SK-MEL-5 (cell line): ENCODE results near the gene DNAH8. TPM values are rescaled to one million over a fixed set of nuclear protein-coding genes. Genes with fewer than 3 reads are reported as not detected.

Experiments used
- DNase-seq: peaks from one replicate; pipeline ENCODE4 v3.0.0-alpha.2; 2016; ENCODE audit warnings: low read depth, low spot score
- in situ Hi-C: cut with HindIII; loops from 2 replicates; pipeline ENCODE4 v1.10.0; 2016; ENCODE audit warnings: low sequenced_read_pairs, high pct_unique_total_duplicates, low pct_unique_long_range_greater_than_20kb
- total RNA-seq: library from RNA; depleted of rRNA; stranded (reverse); fragments of >200 nt; shearing (Covaris generic); gene quantifications from 2 replicates; pipeline ENCODE4 v1.2.3, GENCODE V29; 2014

Gene DNAH8
- total RNA-seq, 1 experiment from 2014 or later: under 0.01 TPM

DNA sequence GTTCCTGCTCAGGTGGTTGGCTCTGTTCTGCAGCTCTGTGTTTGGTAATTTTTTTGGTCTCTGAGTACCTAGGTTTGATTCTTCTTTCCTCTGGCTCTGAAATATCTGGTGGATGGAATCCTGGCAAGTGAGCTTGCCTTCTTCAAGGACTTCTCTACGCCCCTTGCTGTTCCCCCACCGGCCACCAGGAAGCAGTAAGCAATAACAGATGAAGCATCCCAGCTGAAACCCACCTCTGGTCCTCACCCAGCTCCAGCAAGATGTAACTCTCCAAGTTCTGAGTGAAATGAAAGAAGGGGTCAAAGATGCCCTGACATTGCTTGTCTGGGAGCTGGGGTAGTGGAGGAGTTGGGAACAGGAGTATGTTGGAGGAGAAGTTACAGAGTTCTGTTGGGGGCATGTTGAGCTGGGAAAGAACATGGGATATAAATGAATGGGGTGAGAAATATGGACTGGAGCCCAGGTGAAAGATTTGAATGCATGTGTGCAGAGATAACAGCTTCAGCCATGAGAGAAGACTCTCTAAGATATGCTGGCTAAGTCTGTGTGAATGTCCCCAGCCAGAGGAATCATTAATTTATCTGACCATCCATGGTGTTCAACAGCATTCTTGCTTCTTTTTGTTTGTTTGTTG lies 282.1 kb downstream of the DNAH8 start:
- DNase-seq: peak; percentile 57
- in situ Hi-C loops: no loop called here

- in situ Hi-C loops: no loop called here
- peak; percentile 41 for DNase-seq
Observed at GRCh38 chr6:39003072-39003471, 288.0 kb downstream of the DNAH8 start.

- no peak for DNase-seq
- in situ Hi-C loops: no loop called here
Observed at GRCh38 chr6:39003492-39003891, 288.4 kb downstream of the DNAH8 start.

GRCh38 chr6:39004801-39005200 lies 289.7 kb downstream of the DNAH8 start:
- in situ Hi-C loops: no loop called here
- no peak for DNase-seq

DNA sequence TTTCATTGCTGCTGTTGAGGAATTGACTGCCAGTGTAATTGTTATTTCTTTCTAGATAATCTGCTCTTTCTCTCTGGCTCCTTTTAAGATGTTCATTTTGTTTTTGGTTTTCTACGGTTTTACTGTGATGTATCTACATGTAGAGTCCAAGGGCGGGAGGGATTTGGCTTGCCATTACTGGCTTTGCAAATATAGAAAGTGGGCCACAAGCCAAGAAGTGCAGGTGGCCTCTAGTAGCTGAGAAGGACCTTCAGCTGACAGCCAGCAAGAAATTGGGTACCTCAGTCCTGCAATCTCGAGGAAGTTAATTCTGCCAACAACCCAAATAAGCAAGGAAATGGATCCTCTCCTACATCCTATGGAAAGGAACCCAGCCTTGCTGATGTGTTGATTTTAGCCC lies 290.7 kb downstream of the DNAH8 start:
- in situ Hi-C loops: no loop called here

GRCh38 chr6:39007575-39007974 lies 292.5 kb downstream of the DNAH8 start:
- no peak for DNase-seq
- in situ Hi-C loops: no loop called here

More for the DNA sequence above, 290.7 kb downstream of the DNAH8 start:
- DNase-seq: no peak

DNA sequence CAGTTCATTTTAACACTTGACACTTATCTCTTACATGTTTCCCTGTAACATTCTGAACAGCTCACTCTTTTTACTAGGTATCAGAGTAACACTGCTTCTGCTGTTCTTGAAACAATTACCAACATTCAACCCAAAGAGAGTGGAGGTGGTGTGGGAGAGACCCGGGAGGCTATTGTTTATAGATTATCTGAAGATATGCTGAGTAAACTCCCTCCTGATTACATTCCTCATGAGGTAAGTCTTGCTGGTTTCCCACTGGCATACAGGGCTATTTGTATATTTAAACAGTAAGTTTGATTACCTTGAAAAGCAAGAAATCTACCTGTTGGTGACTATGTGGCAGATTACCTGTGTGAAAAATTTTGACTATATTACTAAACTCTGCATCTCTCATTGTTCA lies 293.6 kb downstream of the DNAH8 start:
- in situ Hi-C loops: no loop called here
- no peak for DNase-seq

DNA sequence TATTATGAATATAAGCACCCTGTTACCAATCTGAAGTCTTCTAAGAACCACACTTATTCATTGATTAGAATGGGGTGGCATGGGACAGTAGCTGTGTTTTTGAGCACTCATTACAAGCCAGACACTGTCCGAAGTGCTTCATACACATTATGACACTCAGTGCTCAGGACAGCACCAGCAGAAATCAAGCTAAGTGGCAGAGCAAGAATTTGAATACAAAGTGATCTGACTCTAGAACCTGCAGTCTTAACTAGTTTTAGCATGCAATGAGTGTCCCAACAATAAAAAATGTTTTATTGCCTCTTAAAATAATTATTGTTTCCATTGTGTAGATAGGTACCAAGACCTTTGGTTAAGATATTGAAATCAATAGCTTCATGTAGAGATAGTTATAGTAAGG lies 294.4 kb downstream of the DNAH8 start:
- no peak for DNase-seq
- in situ Hi-C loops: no loop called here

- in situ Hi-C loops: no loop called here
- DNase-seq: no peak
Observed at GRCh38 chr6:39016839-39017546, 301.9 kb downstream of the DNAH8 start.

- DNase-seq: no peak
- in situ Hi-C loops: no loop called here
Observed at GRCh38 chr6:39017547-39017880, 302.4 kb downstream of the DNAH8 start.

DNA sequence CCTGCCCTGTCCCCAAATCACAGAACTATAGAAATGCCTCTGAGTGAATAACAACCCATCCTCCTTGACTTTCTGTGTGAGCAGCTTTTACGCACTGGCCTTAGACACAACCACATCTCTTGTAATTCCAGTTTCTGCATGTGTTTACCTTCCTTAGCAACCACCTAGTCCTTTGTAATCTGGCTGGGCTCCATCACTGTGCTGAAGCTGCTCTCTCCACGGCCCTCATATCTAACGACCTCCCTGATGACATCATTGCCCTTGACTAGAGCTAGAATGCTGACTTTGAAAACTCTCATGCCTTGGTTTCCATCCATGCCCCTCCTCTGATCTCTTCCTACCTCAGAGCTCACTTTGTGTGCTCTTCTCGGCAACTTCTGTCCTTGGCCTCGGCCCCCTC lies 303.0 kb downstream of the DNAH8 start:
- no peak for DNase-seq
- in situ Hi-C loops: no loop called here

DNA sequence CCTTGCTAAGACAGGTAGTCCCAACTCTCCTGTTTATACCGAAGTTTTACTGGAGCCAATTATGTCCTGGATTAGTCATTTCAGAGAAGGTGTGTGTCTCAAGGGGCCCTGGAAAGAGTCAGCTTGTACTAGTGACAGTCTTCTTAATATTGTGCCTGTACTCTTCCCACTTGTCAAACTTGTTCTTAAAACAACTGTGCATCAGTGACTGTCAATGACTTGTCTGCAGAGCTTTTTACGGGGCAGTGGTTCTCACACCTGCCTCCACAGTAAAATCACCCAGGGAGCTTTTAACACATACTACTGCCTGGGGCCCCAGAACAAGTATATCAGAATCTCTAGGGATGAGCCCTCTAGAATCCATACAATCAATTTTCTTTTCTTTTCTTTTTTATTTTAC lies 305.0 kb downstream of the DNAH8 start:
- no peak for DNase-seq
- in situ Hi-C loops: no loop called here

GRCh38 chr6:39021041-39021440 lies 305.9 kb downstream of the DNAH8 start:
- no peak for DNase-seq
- in situ Hi-C loops: no loop called here

DNA sequence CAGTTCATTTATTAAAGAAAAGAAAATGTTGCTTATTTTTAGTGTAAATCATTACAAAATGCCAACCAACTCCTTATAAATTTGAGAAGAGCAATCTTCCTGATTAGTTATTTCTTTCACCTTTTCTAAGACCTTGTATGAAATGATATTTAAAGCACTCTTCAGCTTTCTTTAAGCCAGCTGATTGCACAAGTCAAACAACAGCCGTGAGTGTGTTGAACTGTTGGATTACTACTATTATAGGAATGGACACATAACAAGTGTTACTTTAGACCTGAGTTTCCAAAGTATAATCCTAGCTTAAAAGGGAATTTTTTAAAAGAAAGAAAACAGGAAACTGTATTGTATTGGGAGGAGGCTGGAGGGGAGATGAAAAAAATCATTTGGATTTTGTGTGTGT lies 306.7 kb downstream of the DNAH8 start:
- DNase-seq: no peak
- in situ Hi-C loops: no loop called here

DNA sequence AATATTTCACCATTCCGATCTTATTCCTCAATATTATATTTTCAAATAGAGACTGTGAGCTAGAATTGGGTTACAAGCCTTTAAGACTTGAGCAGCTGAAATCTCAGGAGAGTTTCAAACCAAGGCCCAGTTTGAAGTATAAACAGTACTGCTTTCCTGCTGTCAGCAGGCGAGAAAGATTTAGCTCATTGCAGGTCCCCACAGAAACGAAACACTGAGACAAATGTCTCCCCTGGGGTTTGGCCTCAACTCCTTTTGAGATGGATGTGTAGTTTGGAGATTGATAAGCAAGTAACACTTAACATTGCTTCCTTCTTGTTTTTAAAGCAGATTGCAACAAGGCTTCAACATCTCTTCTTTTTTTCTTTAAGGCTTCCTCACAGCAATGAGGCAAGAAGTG lies 311.1 kb downstream of the DNAH8 start:
- in situ Hi-C loops: no loop called here

DNA sequence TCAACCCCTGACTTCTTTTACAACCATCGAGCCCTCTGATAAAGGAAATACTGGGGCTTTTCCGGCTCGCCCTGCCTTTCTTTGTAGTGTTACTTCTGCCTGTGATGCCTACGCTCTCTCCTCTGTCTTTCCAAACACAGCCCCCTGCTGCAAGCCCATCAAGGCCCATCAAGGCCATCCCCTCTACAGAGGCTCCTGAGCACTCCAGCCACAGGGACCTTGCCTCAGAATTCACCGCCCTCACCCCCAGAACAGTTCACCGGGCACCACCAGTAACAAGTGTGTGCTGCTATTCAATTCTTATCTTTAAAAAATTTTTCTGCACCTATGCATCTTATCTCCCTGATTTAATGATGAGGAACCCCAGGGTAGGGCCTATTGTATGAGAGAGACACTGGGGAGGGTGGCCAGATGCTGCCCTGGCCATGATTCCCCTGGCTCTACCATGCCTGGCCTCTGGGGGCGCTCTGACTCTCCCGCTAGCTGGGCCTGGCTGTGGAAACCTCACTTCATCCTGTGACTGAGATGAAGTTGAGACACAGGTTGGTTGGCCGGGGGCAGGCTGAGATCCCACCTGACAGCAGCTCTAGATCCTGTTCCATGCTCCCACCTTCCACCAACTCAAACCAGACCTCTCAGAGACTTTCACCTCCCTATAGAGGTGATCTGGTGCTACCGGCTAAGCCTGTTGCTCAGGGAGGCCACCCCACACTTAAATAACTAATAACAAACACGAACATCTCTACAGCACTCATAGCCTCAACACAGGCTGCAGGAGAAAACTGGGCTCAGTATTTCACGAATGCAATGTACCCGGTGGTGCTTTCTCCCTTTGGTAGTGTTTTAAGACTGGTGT lies 314.3 kb downstream of the DNAH8 start:
- in situ Hi-C loops: no loop called here
- DNase-seq: peak; percentile 52

More for the DNA sequence above, 311.1 kb downstream of the DNAH8 start:
- DNase-seq: no peak

GRCh38 chr6:39035681-39036080 lies 320.6 kb downstream of the DNAH8 start:
- DNase-seq: no peak
- in situ Hi-C loops: no loop called here

- in situ Hi-C loops: no loop called here
- no peak for DNase-seq
Observed at GRCh38 chr6:39037082-39037508, 322.0 kb downstream of the DNAH8 start.

- DNase-seq: no peak
Observed at GRCh38 chr6:39037707-39038106, 322.6 kb downstream of the DNAH8 start.

More at GRCh38 chr6:39037707-39038106, 322.6 kb downstream of the DNAH8 start:
- in situ Hi-C loops: no loop called here
